Loucy (cell line): ENCODE data around the gene AGPAT1.

Experiments used
- EZH2phosphoT487 ChIP-seq: fragments of 200-600 bp; IDR thresholded peaks from 2 replicates; pipeline ENCODE4 v1.6.1; 2018; ENCODE audit warnings: antibody characterized with exemption, mild to moderate bottlenecking, moderate library complexity, borderline replicate concordance
- TF ChIP-seq, protein P1 (sequence below): fragments of 200-600 bp; sonication (generic); conservative IDR thresholded peaks from 2 replicates; pipeline ENCODE4 v1.5.1; 2014; ENCODE audit warnings: mild to moderate bottlenecking, antibody characterized with exemption, low read length

DNA sequence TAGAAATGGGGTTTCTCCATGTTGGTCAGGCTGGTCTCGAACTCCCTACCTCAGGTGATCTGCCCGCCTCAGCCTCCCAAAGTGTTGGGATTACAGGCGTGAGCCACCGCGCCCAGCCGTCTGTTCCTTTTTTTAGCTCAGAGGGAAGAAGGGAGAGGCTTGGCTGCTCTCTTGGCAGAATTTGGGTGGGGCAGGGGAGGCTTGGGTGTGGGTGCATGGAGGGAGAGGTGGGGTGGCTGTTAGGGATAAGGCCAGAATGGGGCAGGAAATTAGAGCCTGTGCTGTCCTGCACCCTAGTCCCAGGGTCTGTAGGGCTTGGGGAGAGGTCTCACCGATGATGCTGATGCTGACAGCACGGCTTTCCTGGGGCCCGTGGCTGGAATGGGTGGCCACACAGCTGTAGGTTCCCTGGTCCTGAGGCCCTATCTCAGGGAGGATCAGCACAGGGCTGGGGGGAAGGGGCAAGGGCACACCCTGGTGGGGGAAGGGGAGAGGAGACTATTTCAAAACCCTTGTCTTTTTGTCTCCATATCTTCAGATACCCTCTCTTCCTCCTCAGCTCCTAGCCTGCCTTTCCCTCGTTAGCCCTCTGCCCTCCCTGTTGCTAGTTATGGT is 6.1 kb upstream of the AGPAT1 start:
- TF ChIP-seq, protein P1, sequence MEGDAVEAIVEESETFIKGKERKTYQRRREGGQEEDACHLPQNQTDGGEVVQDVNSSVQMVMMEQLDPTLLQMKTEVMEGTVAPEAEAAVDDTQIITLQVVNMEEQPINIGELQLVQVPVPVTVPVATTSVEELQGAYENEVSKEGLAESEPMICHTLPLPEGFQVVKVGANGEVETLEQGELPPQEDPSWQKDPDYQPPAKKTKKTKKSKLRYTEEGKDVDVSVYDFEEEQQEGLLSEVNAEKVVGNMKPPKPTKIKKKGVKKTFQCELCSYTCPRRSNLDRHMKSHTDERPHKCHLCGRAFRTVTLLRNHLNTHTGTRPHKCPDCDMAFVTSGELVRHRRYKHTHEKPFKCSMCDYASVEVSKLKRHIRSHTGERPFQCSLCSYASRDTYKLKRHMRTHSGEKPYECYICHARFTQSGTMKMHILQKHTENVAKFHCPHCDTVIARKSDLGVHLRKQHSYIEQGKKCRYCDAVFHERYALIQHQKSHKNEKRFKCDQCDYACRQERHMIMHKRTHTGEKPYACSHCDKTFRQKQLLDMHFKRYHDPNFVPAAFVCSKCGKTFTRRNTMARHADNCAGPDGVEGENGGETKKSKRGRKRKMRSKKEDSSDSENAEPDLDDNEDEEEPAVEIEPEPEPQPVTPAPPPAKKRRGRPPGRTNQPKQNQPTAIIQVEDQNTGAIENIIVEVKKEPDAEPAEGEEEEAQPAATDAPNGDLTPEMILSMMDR = no peak
- no peak for TF ChIP-seq EZH2phosphoT487
